GM12801 (cell line): Measurements from ENCODE around the gene CCS.

ENCODE experiments used
- TF ChIP-seq, protein P1 (sequence below): IDR thresholded peaks from one replicate; pipeline ENCODE4 v1.5.1; 2011; ENCODE audit warnings: control low read depth; ENCODE audit not compliant: insufficient read length; ENCODE audit errors: extremely low read depth

Gene CCS

DNA sequence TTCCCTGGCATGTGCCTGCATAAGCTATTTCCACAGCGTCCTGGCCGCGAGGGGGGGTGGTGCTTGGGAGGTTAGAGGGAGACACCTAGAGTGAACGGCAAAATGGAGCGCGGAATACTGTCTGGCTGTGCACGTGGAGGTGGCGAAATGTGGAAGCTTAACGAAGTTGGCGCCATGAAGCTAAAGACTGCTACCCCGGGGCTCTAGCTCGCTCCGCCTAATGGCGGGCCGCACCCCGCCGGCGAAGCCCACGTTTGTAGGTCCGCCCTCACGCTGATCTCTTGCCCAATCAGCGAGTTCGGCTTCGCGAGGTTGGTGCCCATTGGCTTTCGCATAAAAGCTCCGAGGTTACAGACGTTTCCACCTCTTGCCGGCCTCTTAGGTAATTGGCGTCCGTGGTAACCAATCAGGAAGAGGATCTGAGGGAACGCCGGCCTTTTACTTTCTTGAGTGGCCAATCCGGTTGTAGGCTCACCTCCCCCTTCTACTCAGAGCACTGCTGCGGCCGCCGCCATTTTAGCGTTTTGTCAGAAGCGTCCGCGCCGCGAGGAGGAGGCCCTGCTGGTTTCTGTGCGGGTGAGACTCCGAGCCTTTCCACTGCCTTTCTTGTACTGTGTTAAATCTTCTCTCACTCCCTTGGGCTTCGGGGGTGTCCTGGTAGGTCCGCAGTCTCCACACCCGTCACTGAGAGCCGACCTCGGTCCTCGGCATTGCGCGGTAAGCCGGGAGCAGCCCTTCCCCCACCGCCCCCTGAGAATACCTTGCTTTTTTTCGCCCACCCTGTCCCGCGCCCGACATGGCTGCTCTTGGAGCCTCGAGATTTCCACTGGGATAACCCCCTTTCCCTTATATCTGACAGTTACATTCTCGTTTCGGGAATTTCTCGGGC, 45.4 kb downstream of the CCS start, which contains the start of gene RBM4:
RBM4 (plus strand) TSS at position 527 of the 889 bp plus-strand sequence. CDS start 1,009 bp downstream, outside the sequence.
- TF ChIP-seq, protein P1, sequence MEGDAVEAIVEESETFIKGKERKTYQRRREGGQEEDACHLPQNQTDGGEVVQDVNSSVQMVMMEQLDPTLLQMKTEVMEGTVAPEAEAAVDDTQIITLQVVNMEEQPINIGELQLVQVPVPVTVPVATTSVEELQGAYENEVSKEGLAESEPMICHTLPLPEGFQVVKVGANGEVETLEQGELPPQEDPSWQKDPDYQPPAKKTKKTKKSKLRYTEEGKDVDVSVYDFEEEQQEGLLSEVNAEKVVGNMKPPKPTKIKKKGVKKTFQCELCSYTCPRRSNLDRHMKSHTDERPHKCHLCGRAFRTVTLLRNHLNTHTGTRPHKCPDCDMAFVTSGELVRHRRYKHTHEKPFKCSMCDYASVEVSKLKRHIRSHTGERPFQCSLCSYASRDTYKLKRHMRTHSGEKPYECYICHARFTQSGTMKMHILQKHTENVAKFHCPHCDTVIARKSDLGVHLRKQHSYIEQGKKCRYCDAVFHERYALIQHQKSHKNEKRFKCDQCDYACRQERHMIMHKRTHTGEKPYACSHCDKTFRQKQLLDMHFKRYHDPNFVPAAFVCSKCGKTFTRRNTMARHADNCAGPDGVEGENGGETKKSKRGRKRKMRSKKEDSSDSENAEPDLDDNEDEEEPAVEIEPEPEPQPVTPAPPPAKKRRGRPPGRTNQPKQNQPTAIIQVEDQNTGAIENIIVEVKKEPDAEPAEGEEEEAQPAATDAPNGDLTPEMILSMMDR, result no peak

DNA sequence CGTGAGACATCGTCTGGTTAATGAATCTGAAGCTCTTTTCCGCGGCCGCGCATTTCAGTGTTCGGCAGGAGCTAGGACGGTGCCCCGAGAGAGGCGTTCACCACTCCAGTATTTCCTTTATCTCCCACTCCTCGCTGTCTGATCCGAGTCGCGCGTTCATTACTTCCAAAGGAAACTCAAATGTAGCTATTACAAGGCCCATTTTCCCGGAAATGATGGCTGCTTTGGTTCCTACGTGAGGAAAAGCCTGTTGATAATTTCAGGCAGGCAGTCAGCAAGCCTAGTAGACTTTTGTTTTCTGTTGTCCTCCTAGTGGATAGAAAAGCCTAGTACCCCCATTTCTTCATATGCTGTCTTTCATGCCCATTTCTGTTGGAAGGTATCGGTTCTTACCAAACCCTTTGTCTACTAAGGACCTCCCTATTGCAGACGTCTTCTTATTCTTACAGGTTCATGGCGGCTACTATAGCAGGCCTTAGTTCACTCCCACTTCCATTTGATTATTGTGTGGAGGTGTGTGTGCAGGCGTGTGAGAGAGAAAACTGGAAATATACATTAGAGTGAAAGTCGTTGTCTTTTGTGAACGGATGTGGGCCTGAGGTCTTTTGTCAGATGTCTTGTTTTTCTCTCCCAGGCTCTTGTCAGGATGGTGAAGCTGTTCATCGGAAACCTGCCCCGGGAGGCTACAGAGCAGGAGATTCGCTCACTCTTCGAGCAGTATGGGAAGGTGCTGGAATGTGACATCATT, 46.3 kb downstream of the CCS start:
- TF ChIP-seq, protein P1, result no peak

DNA sequence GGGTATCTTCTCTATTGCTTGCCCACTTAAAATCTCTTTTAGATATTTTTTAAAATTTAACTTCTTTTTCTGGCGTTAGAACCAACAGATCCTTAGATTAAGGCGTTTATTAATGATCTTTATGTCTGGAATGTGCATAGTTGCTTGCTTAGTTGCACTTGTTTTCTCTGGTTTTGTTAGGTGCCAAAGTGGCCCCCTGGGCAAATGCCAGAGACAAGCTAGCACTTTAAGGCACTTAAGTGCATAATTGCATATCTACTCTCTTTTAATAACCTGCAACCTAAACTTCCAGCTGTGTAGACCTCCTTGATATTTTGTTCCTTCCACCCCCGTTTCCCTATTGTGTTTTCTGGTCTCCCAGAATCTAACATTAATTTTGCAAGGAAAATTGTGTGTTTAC, 48.8 kb downstream of the CCS start:
- TF ChIP-seq, protein P1, result no peak

DNA sequence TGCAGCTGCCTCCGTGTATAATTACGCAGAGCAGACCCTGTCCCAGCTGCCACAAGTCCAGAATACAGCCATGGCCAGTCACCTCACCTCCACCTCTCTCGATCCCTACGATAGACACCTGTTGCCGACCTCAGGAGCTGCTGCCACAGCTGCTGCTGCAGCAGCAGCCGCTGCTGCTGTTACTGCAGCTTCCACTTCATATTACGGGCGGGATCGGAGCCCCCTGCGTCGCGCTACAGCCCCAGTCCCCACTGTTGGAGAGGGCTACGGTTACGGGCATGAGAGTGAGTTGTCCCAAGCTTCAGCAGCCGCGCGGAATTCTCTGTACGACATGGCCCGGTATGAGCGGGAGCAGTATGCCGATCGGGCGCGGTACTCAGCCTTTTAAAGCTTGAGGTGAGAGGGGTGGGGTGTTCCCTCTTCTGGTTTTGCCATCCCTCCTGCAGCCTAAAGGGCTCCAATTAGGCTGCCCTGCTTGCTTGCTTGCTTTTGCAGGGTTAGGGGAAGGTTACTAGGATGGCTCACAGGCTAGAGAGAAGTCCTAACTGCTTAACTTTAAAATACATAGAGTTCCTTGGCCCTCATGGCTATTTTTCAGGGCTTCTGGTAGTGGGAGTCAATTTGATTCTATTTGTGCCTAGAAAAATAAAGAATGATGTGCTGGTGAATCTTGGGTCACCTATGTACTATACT, 50.9 kb downstream of the CCS start:
- TF ChIP-seq, protein P1, result no peak

DNA sequence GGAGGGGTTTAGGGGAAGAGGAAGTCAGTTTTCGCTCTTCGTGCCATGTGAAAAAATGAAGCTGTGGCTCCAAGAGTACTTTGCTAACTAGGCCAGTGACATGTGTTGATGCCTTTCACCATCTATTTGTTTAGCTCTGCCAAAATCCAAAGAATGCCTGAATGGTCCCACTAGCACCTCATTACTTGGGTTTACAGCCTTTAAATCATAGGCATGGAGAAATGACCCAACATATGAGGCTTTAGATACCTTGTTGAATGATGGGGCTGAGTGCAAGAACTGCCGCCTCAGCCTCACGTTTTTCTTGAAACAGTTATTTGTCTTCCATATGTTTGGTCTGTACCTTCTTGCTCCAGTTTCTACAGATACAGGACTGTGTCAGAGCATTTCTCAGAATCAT, 53.8 kb downstream of the CCS start:
- TF ChIP-seq, protein P1, result no peak

DNA sequence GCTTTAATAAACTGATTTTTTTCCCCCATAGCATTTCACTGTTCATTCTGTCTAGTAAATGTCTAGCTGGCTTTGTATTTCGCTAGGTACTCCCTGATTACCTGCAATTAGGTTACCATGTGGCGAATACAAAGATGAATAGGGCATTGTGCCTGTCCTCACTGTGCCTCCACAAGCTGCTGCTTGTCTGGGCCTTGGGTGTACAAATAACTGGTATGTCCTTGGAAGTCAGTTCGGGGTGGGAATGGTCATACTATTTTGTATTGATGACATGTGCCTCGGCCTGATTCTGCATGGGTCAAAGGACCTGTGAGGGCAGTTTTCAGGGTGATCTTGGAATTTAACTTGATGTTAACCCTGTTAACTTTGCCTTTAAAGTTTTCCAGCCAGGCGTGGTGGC, 56.9 kb downstream of the CCS start:
- TF ChIP-seq, protein P1, result no peak

DNA sequence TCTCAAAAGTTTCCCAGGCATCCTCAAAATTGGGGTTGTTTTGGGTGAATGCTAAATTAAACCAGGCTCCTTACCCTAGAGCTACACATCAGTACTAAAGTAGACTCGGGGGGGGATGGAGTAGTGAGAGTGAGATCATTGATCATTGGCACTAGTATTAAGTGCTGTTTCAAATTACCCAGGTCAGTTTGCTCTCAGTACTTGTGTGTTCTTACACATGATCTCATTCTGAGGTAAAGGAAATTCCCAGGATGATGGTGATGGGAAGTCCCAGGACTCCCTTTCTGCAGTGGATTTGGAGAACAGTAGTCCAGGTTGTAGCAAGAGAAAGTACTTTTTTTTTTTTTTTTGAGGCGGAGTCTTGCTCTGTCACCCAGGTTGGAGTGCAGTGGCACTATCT, 58.0 kb downstream of the CCS start:
- TF ChIP-seq, protein P1, result no peak
